A549 (cell line): Measurements from ENCODE around the gene PDZD4. TPM values are rescaled to one million over a fixed set of nuclear protein-coding genes. Genes with fewer than 3 reads are reported as not detected.

ENCODE experiments used
- ATAC-seq, 2 experiments: fragments of 200-7000 bp in 1 of 2; fragments of >200 bp in 1 of 2; cut with Nextera tagmentation in 1 of 2; cut with Tn5 transposase in 1 of 2; 3 replicates each; pipeline versions ENCODE4 v1.8.0 to v1.9.1; 2018 to 2020; ENCODE audit warnings: mild to moderate bottlenecking in 1 of 2, moderate library complexity in 1 of 2
- CTCF ChIA-PET: fragments of 300-600 bp; sonication (Branson Sonifier 250); formaldehyde crosslinking; extraction: SDS; loops from one replicate; lab custom pipeline; 2021; ENCODE audit warnings: antibody characterized with exemption, inconsistent platforms; lab: Yijun Ruan, JAX
- POLR2A ChIA-PET: fragments of 350-600 bp; formaldehyde crosslinking; extraction: SDS; loops from one replicate; lab custom pipeline; 2021; ENCODE audit warnings: antibody characterized with exemption, inconsistent platforms; lab: Yijun Ruan, JAX
- DNase-seq, 2 experiments: peaks; one replicate each; pipeline versions ENCODE4 v3.0.0 to v3.0.0-alpha.2; 2011 to 2016; ENCODE audit warnings: low read depth in 1 of 2, low spot score in 1 of 2
- FAIRE-seq: peaks from 2 replicates; lab custom pipeline; 2011; peaks lifted over from hg19 to GRCh38; lab: Jason Lieb, UNC
- H3K27ac ChIP-seq, 2 experiments: fragments of >200 bp; sonication (Bioruptor Twin); formaldehyde crosslinking; 3 replicates each; pipeline ENCODE4 v1.5.1; 2016 to 2017
- H3K4me1 ChIP-seq: fragments of >200 bp; sonication (Bioruptor Twin); formaldehyde crosslinking; 3 replicates; pipeline ENCODE4 v1.6.1; 2016
- H3K4me2 ChIP-seq: fragments of >200 bp; sonication (Bioruptor Twin); formaldehyde crosslinking; 3 replicates; pipeline ENCODE4 v1.6.1; 2016
- H3K4me3 ChIP-seq: fragments of >200 bp; sonication (Bioruptor Twin); formaldehyde crosslinking; 3 replicates; pipeline ENCODE4 v1.5.1; 2016
- H3K9me3 ChIP-seq: fragments of >200 bp; sonication (Bioruptor Twin); formaldehyde crosslinking; 3 replicates; pipeline ENCODE4 v1.6.1; 2016
- ATOH8 ChIP-seq: fragments of 250-450 bp; sonication (Bioruptor Pico); IDR thresholded peaks from 2 replicates; pipeline ENCODE4 v1.5.0; 2020; ENCODE audit warnings: low read depth, mild to moderate bottlenecking, moderate library complexity
- CHD2 ChIP-seq: fragments of 150-350 bp; IDR thresholded peaks from 2 replicates; pipeline ENCODE4 v1.6.1; 2014; ENCODE audit warnings: low read length; ENCODE audit not compliant: partially characterized antibody
- CHD4 ChIP-seq: fragments of 200-600 bp; sonication (generic); IDR thresholded peaks from 2 replicates; pipeline ENCODE4 v1.6.1; 2016; ENCODE audit warnings: antibody characterized with exemption, mild to moderate bottlenecking, borderline replicate concordance
- EHMT2 ChIP-seq: fragments of 200-600 bp; sonication (generic); IDR thresholded peaks from 2 replicates; pipeline ENCODE4 v1.6.1; 2016; ENCODE audit warnings: antibody characterized with exemption, low read depth, mild to moderate bottlenecking, moderate library complexity
- ESRRA ChIP-seq: fragments of 150-350 bp; IDR thresholded peaks from 2 replicates; pipeline ENCODE4 v1.6.1; 2014; ENCODE audit warnings: mild to moderate bottlenecking, low read length, borderline replicate concordance
- FOSL2 ChIP-seq, 2 experiments: fragments of 450-650 bp in 1 of 2; fragments of >200 bp in 1 of 2; sonication (Bioruptor Twin) in 1 of 2; formaldehyde crosslinking; IDR thresholded peaks; 2 replicates each; pipeline versions ENCODE4 v1.5.0 to v1.6.1; 2016 to 2020; ENCODE audit warnings: mild to moderate bottlenecking in 1 of 2, moderate library complexity in 1 of 2
- HOXA7 ChIP-seq: fragments of 250-450 bp; sonication (Bioruptor Pico); IDR thresholded peaks from 2 replicates; pipeline ENCODE4 v1.5.0; 2020; ENCODE audit warnings: mild to moderate bottlenecking, moderate library complexity
- JUN ChIP-seq, 2 experiments: fragments of >200 bp; sonication (Bioruptor Twin); formaldehyde crosslinking; IDR thresholded peaks; 2 replicates in 1 of 2; 3 replicates in 1 of 2; pipeline ENCODE4 v1.6.1; 2016 to 2017
- JUNB ChIP-seq: fragments of >200 bp; sonication (Bioruptor Twin); formaldehyde crosslinking; IDR thresholded peaks from 2 replicates; pipeline ENCODE4 v1.6.1; 2016
- KDM1A ChIP-seq: fragments of 200-600 bp; sonication (generic); IDR thresholded peaks from 2 replicates; pipeline ENCODE4 v1.6.1; 2016; ENCODE audit warnings: low read depth, mild to moderate bottlenecking
- MAFK ChIP-seq: fragments of 450-650 bp; IDR thresholded peaks from 2 replicates; pipeline ENCODE4 v1.6.1; 2014; ENCODE audit not compliant: partially characterized antibody
- MAX ChIP-seq: IDR thresholded peaks from 2 replicates; pipeline ENCODE4 v1.6.1; 2012
- MYC ChIP-seq: IDR thresholded peaks from 2 replicates; pipeline ENCODE4 v1.6.1; 2012; ENCODE audit warnings: mild to moderate bottlenecking, inconsistent platforms, low read length, improper control_type of control experiment, borderline replicate concordance
- NPAS2 ChIP-seq: fragments of 250-450 bp; sonication (Bioruptor Pico); IDR thresholded peaks from 2 replicates; pipeline ENCODE4 v1.8.0; 2022; ENCODE audit warnings: mild to moderate bottlenecking, moderate library complexity, borderline replicate concordance
- NR3C1 ChIP-seq: fragments of >200 bp; sonication (Bioruptor Twin); formaldehyde crosslinking; IDR thresholded peaks from 3 replicates; pipeline ENCODE4 v1.6.1; 2017
- RARB ChIP-seq: fragments of 250-450 bp; sonication (Bioruptor Pico); IDR thresholded peaks from 2 replicates; pipeline ENCODE4 v1.8.0; 2021; ENCODE audit warnings: mild to moderate bottlenecking, moderate library complexity
- REST ChIP-seq: fragments of 200-600 bp; sonication (generic); IDR thresholded peaks from 2 replicates; pipeline ENCODE4 v1.6.1; 2016; ENCODE audit warnings: antibody characterized with exemption, mild to moderate bottlenecking, moderate library complexity
- RFX5 ChIP-seq: fragments of 450-650 bp; IDR thresholded peaks from 2 replicates; pipeline ENCODE4 v1.7.1; 2014; ENCODE audit warnings: antibody characterized with exemption, mild to moderate bottlenecking, moderate library complexity
- SMC3 ChIP-seq: fragments of >200 bp; sonication (Bioruptor Twin); formaldehyde crosslinking; IDR thresholded peaks from 3 replicates; pipeline ENCODE4 v1.6.1; 2018; ENCODE audit warnings: inconsistent platforms
- SREBF2 ChIP-seq: fragments of 450-650 bp; IDR thresholded peaks from 2 replicates; pipeline ENCODE4 v1.6.1; 2014; ENCODE audit warnings: mild to moderate bottlenecking, moderate library complexity
- TP53 ChIP-seq: fragments of 250-450 bp; sonication (Bioruptor Pico); IDR thresholded peaks from 2 replicates; pipeline ENCODE4 v1.5.0; 2021; ENCODE audit warnings: mild to moderate bottlenecking, moderate library complexity
- WGBS: methylation state at CpG from one replicate; pipeline ENCODE4 v1.1.6; 2017; ENCODE audit errors: missing lambda C conversion rate; 5-methylcytosine and 5-hydroxymethylcytosine counted together
- polyA plus RNA-seq, 4 experiments: library from polyadenylated mRNA; depleted of rRNA in 3 of 4; stranded (reverse); fragments of >200 nt; fragmentation: RNase III in 1 of 4; extraction: RNeasy Plus Mini Kit Qiagen cat#74134 plus additional on column Dnase treatment in 1 of 4; gene quantifications; 2 replicates in 3 of 4; 3 replicates in 1 of 4; pipeline ENCODE4 v1.2.3, GENCODE V29; 2011 to 2017
- TF ChIP-seq, protein P1 (sequence below): fragments of >200 bp; sonication (Bioruptor Twin); formaldehyde crosslinking; IDR thresholded peaks from 3 replicates; pipeline ENCODE4 v1.5.1; 2016
- TF ChIP-seq, protein P2 (sequence below): fragments of 450-650 bp; IDR thresholded peaks from 2 replicates; pipeline ENCODE4 v1.6.1; 2014; ENCODE audit warnings: antibody characterized with exemption

PDZD4 gene
- polyA plus RNA-seq, 2 of the 4 experiments (the other 2 are of a cell fraction): 1.2 to 3.0 TPM

DNA sequence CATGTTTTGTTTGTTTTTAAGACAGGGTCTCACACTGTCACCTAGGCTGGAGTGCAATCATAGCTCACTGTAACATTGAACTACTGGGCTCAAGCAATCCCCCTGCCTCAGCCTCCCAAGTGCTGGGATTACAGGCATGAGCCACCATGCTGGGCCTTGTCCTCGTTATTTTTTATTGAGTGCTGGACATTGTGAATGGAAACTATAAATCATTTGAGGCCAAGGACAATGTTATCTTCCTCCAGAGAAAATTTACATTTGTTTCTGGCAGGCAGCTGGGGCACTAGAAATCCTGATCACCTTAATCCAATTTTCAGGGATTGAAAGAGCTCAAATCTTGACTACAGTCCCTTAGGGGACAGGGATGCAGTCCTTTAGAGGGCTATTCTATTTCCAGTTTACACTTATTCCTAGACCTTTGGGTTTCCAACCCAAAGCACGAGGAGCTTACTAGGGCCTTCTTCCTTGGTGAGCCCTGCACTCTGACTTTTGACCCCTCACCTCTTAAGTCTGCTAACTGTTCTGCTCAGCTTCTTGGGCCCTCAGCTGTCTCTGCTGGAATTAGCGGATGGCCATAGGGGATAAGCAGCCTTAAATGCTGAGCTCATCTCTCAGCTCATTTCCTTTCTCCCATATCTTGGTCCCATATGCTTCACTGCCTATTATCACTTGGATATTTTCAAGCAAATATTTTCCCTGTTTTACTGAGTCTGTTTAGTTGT lies 23.0 kb upstream of the PDZD4 start:
- no peaks in the 10 kb centered on the region for H3K9me3 ChIP-seq
- H3K4me1 ChIP-seq: no peaks in the 10 kb centered on the region
- no peak overlapping the region for H3K4me2 ChIP-seq
- no peak for DNase-seq
- FAIRE-seq: no peak
- 26% methylated on average over 3 of the region's 3 CpGs for WGBS
- no peak for ATAC-seq
- CTCF ChIA-PET: interaction anchor here (0.6 to 1.2 kb wide), 5 partner anchors 10 to 90 kb away, joined by 3 to 4 read pairs (median 3); no protein-coding TSS in a partner anchor
- TF ChIP-seq REST (no peak), RARB (CRISPR knock-in tag) (no peak), KDM1A (no peak), RFX5 (no peak), MAFK (no peak), SMC3 (no peak), FOSL2 (IDR thresholded peaks at IDR 0.05) (no peak), FOSL2 (CRISPR knock-in tag; IDR thresholded peaks at IDR 0.05) (no peak), EHMT2 (no peak), SREBF2 (no peak), ATOH8 (CRISPR knock-in tag) (no peak), JUN (IDR thresholded peaks at IDR 0.05) (no peak), NPAS2 (CRISPR knock-in tag) (no peak), ESRRA (no peak), NR3C1 (no peak), JUNB (no peak), HOXA7 (CRISPR knock-in tag) (no peak)
- POLR2A ChIA-PET: no interaction called here
- no peak overlapping the region for H3K27ac ChIP-seq
- H3K4me3 ChIP-seq: no peak overlapping the region

DNA sequence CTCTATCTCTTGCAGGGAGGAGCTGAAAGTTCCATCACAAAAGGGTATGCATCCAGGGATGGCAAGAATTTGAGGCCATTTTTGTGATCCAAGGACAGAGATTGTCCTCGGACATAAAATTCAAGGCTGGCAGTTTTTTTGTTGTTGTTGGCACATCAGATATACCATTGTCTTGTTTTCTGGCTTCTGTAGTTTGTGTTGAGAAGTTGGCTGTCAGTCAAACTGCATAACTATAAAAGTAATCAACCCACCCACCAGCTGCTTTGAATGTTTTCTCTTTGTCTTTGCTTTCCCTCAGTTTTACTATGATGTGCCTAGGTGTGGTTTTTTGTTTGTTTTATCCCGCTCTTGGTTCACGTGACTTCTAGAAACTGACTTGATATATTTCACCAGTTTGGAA lies 21.6 kb upstream of the PDZD4 start:
- TF ChIP-seq MAX (no peak), JUNB (no peak), JUN (IDR thresholded peaks at IDR 0.05) (no peak), MYC (no peak), CHD4 (no peak), TP53 (no peak), CHD2 (no peak)
- TF ChIP-seq, protein P1, sequence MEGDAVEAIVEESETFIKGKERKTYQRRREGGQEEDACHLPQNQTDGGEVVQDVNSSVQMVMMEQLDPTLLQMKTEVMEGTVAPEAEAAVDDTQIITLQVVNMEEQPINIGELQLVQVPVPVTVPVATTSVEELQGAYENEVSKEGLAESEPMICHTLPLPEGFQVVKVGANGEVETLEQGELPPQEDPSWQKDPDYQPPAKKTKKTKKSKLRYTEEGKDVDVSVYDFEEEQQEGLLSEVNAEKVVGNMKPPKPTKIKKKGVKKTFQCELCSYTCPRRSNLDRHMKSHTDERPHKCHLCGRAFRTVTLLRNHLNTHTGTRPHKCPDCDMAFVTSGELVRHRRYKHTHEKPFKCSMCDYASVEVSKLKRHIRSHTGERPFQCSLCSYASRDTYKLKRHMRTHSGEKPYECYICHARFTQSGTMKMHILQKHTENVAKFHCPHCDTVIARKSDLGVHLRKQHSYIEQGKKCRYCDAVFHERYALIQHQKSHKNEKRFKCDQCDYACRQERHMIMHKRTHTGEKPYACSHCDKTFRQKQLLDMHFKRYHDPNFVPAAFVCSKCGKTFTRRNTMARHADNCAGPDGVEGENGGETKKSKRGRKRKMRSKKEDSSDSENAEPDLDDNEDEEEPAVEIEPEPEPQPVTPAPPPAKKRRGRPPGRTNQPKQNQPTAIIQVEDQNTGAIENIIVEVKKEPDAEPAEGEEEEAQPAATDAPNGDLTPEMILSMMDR: no peak
- TF ChIP-seq, protein P2, sequence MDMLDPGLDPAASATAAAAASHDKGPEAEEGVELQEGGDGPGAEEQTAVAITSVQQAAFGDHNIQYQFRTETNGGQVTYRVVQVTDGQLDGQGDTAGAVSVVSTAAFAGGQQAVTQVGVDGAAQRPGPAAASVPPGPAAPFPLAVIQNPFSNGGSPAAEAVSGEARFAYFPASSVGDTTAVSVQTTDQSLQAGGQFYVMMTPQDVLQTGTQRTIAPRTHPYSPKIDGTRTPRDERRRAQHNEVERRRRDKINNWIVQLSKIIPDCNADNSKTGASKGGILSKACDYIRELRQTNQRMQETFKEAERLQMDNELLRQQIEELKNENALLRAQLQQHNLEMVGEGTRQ: no peak
- no peak for FAIRE-seq
- ATAC-seq: no peak
- no peaks in the 10 kb centered on the region for H3K4me1 ChIP-seq
- ChIA-PET CTCF (interaction anchor here (1.0 to 1.7 kb wide), 4 partner anchors 35 to 95 kb away, joined by 3 to 5 read pairs (median 4); no protein-coding TSS in a partner anchor), POLR2A (no interaction called here)
- H3K4me2 ChIP-seq: no peak overlapping the region
- no peaks in the 10 kb centered on the region for H3K9me3 ChIP-seq
- DNase-seq: no peak
- WGBS: 23% methylated on average over 3 of the region's 3 CpGs
- H3K27ac ChIP-seq: no peak overlapping the region
- no peak overlapping the region for H3K4me3 ChIP-seq
